PC-9 (cell line): ENCODE data around the gene METRN. TPM values are rescaled to one million over a fixed set of nuclear protein-coding genes. Genes with fewer than 3 reads are reported as not detected.

ENCODE experiments used
- BruUV-seq: library from RNA; stranded (reverse); fragments of 400-500 nt; replicated peaks from 2 replicates; lab custom pipeline; 2021; lab: Mats Ljungman, UMichigan
- CTCF ChIA-PET: fragments of 300-600 bp; sonication (Branson Sonifier 250); formaldehyde crosslinking; loops from one replicate; lab custom pipeline; 2022; ENCODE audit warnings: antibody characterized with exemption; lab: Charles Lee
- POLR2A ChIA-PET: fragments of 300-600 bp; sonication (Branson Sonifier 250); formaldehyde crosslinking; loops from one replicate; lab custom pipeline; 2022; ENCODE audit warnings: antibody characterized with exemption; ENCODE audit not compliant: unreplicated experiment; lab: Charles Lee
- DNase-seq, 2 experiments: peaks; one replicate each; pipeline versions ENCODE4 v3.0.0 to v3.0.0-alpha.2; 2015 to 2022; ENCODE audit warnings: mixed read lengths in 1 of 2
- H2AFZ ChIP-seq: fragments of 200-600 bp; sonication (generic); 2 replicates; pipeline ENCODE4 v1.8.1; 2017; ENCODE audit warnings: antibody characterized with exemption
- H3F3A ChIP-seq: fragments of 200-600 bp; sonication (generic); 2 replicates; pipeline ENCODE4 v1.8.1; 2017; ENCODE audit warnings: antibody characterized with exemption, mild to moderate bottlenecking, low read depth; ENCODE audit not compliant: insufficient read depth
- H3K27ac ChIP-seq: fragments of 200-600 bp; sonication (generic); 2 replicates; pipeline ENCODE4 v1.6.1; 2016; ENCODE audit warnings: mixed run types
- H3K27me3 ChIP-seq: fragments of 200-600 bp; sonication (generic); 2 replicates; pipeline ENCODE4 v1.6.1; 2016; ENCODE audit warnings: low read depth, mixed run types; ENCODE audit not compliant: insufficient read depth
- H3K36me3 ChIP-seq: fragments of 200-600 bp; sonication (generic); 2 replicates; pipeline ENCODE4 v1.6.1; 2016; ENCODE audit warnings: low read depth, mixed run types
- H3K4me1 ChIP-seq: fragments of 200-600 bp; sonication (generic); replicated peaks from 2 replicates; pipeline ENCODE4 v1.6.1; 2016; ENCODE audit warnings: mixed run types; ENCODE audit not compliant: insufficient read depth
- H3K4me2 ChIP-seq: fragments of 200-600 bp; sonication (generic); 2 replicates; pipeline ENCODE4 v1.6.1; 2017; ENCODE audit warnings: mixed run types
- H3K4me3 ChIP-seq: fragments of 200-600 bp; sonication (generic); 2 replicates; pipeline ENCODE4 v1.6.1; 2016; ENCODE audit warnings: mixed run types
- H3K79me2 ChIP-seq: fragments of 200-600 bp; sonication (generic); 2 replicates; pipeline ENCODE4 v1.6.1; 2017; ENCODE audit warnings: low read depth, mixed run types
- H3K9me2 ChIP-seq: fragments of 200-600 bp; sonication (generic); 2 replicates; pipeline ENCODE4 v1.8.1; 2017; ENCODE audit warnings: mild to moderate bottlenecking; ENCODE audit not compliant: insufficient read depth
- H3K9me3 ChIP-seq: fragments of 200-600 bp; sonication (generic); 2 replicates; pipeline ENCODE4 v1.8.1; 2016; ENCODE audit warnings: low read depth; ENCODE audit not compliant: insufficient read depth
- H4K20me1 ChIP-seq: fragments of 200-600 bp; sonication (generic); 2 replicates; pipeline ENCODE4 v1.8.1; 2017; ENCODE audit not compliant: insufficient read depth
- CTCF ChIP-seq: fragments of 200-600 bp; sonication (generic); conservative IDR thresholded peaks from 2 replicates; pipeline ENCODE4 v1.6.1; 2017; ENCODE audit warnings: mixed run types, antibody characterized with exemption, mild to moderate bottlenecking, moderate library complexity
- EZH2 ChIP-seq: fragments of 200-600 bp; sonication (generic); IDR thresholded peaks from 2 replicates; pipeline ENCODE4 v1.8.0; 2017; ENCODE audit warnings: antibody characterized with exemption, low read depth
- intact Hi-C: fragments of 100-400 bp; cut with micrococcal nuclease; formaldehyde crosslinking; loops from one replicate; pipeline ENCODE4 v1.10.0; 2022; ENCODE audit not compliant: unreplicated experiment
- total RNA-seq: library from RNA; stranded (reverse); gene quantifications from 2 replicates; pipeline ENCODE4 v1.2.3, GENCODE V29; 2021

Gene METRN
- total RNA-seq, 1 experiment from 2014 or later = 77.5 TPM

- TF ChIP-seq EZH2 (no peak), CTCF (no peak)
- 0 out of 2 replicates have a peak overlapping the region, but pooled peaks have one; percentile 33 for H2AFZ ChIP-seq
- no peaks in the 10 kb centered on the region for H3K36me3 ChIP-seq
- peaks cover 46% of the 10 kb centered on the region for H3F3A ChIP-seq
- H3K4me2 ChIP-seq = peak overlapping the region; percentile 85
- H3K4me3 ChIP-seq = peak overlapping the region; percentile 81
- H3K4me1 ChIP-seq = peaks cover 53% of the 10 kb centered on the region
- H3K9me3 ChIP-seq = no peaks in the 10 kb centered on the region
- no peaks in the 10 kb centered on the region for H3K9me2 ChIP-seq
- CTCF ChIA-PET = interaction anchor here (0.6 kb wide), 2 partner anchors 43 to 581 kb away, joined by 3 read pairs; no protein-coding TSS in a partner anchor
- H3K27me3 ChIP-seq = peaks cover 2% of the 10 kb centered on the region; the same call in 1 of the 2 replicates
- POLR2A ChIA-PET = interaction anchor here (1.5 kb wide), 1 partner anchor 12 kb away, joined by 26 read pairs; no protein-coding TSS in a partner anchor
- BruUV-seq = no TSS peak
- peak; percentile 56 for DNase-seq
- no peak overlapping the region for H3K27ac ChIP-seq
- peaks cover 12% of the 10 kb centered on the region; the same call in 1 of the 2 replicates for H4K20me1 ChIP-seq
- intact Hi-C loops = no loop called here
- peaks cover 4% of the 10 kb centered on the region; the same call in 1 of the 2 replicates for H3K79me2 ChIP-seq
Measured at GRCh38 chr16:716200-716568, 1.3 kb downstream of the METRN start.

GRCh38 chr16:716768-717325 is 1.9 kb downstream of the METRN start:
- Histone ChIP-seq H3K4me2 (peak overlapping the region; percentile 85), H4K20me1 (peaks cover 12% of the 10 kb centered on the region; the same call in 1 of the 2 replicates), H2AFZ (no peak overlapping the region), H3K9me2 (no peaks in the 10 kb centered on the region), H3K36me3 (no peaks in the 10 kb centered on the region), H3K9me3 (no peaks in the 10 kb centered on the region), H3K27me3 (no peaks in the 10 kb centered on the region), H3K27ac (no peak overlapping the region), H3K79me2 (peaks cover 6% of the 10 kb centered on the region), H3K4me1 (peaks cover 50% of the 10 kb centered on the region), H3F3A (peaks cover 51% of the 10 kb centered on the region), H3K4me3 (peak overlapping the region; percentile 81; the same call in 1 of the 2 replicates)
- POLR2A ChIA-PET = interaction anchor here (1.5 kb wide), 1 partner anchor 11 kb away, joined by 26 read pairs; no protein-coding TSS in a partner anchor
- no peak for DNase-seq
- TF ChIP-seq EZH2 = no peak
- TF ChIP-seq CTCF = no peak
- CTCF ChIA-PET = no interaction called here
- intact Hi-C loops = no loop called here
- BruUV-seq = no TSS peak

GRCh38 chr16:717450-718245 is 2.7 kb downstream of the METRN start:
- CTCF ChIA-PET = interaction anchor here (0.7 kb wide), 1 partner anchor 625 kb away, joined by 4 read pairs; no protein-coding TSS in a partner anchor
- H3K79me2 ChIP-seq = peaks cover 8% of the 10 kb centered on the region
- H3K4me2 ChIP-seq = no peak overlapping the region
- H4K20me1 ChIP-seq = peaks cover 12% of the 10 kb centered on the region; the same call in 1 of the 2 replicates
- H3K36me3 ChIP-seq = no peaks in the 10 kb centered on the region
- peaks cover 48% of the 10 kb centered on the region; the same call in 1 of the 2 replicates for H3F3A ChIP-seq
- POLR2A ChIA-PET = no interaction called here
- no peaks in the 10 kb centered on the region for H3K9me2 ChIP-seq
- H2AFZ ChIP-seq = no peak overlapping the region
- H3K27me3 ChIP-seq = no peaks in the 10 kb centered on the region
- no peak overlapping the region for H3K4me3 ChIP-seq
- no TSS peak for BruUV-seq
- H3K27ac ChIP-seq = no peak overlapping the region
- TF ChIP-seq CTCF (no peak), EZH2 (no peak)
- H3K9me3 ChIP-seq = no peaks in the 10 kb centered on the region
- H3K4me1 ChIP-seq = peaks cover 45% of the 10 kb centered on the region
- intact Hi-C loops = no loop called here
- no peak for DNase-seq
